Measurements from ENCODE around the gene RXRG. TPM values are rescaled to one million over a fixed set of nuclear protein-coding genes. Genes with fewer than 3 reads are reported as not detected.

The RXRG gene
- total RNA-seq, 4 donors from 2014 or later = 0.72 to 1.8 (median 1.3) TPM

GRCh38 chr1:165474196-165474595 lies 29.3 kb upstream of the RXRG start:
- WGBS = 90% methylated on average over 2 of the region's 2 CpGs
- Histone ChIP-seq H3K27me3 (peaks cover 4% of the 10 kb centered on the region), H3K36me3 (no peaks in the 10 kb centered on the region), H3K27ac (no peak overlapping the region), H3K9me3 (no peaks in the 10 kb centered on the region), H3K4me3 (no peak overlapping the region), H3K4me1 (no peaks in the 10 kb centered on the region)
- DNase-seq (ENCODE audit: low spot score in 2 of 2) = no peak
- TF ChIP-seq EP300 (IDR thresholded peaks at IDR 0.05) = no peak
- TF ChIP-seq CTCF (IDR thresholded peaks at IDR 0.05) = no peak
- no peak for TF ChIP-seq POLR2A (IDR thresholded peaks at IDR 0.05)
- TF ChIP-seq POLR2AphosphoS5 (IDR thresholded peaks at IDR 0.05) = no peak

- Histone ChIP-seq H3K4me3 (no peak overlapping the region), H3K27me3 (peaks cover 4% of the 10 kb centered on the region), H3K9me3 (no peaks in the 10 kb centered on the region), H3K27ac (no peak overlapping the region), H3K4me1 (no peaks in the 10 kb centered on the region), H3K36me3 (no peaks in the 10 kb centered on the region)
- TF ChIP-seq POLR2AphosphoS5 (IDR thresholded peaks at IDR 0.05) (no peak), POLR2A (IDR thresholded peaks at IDR 0.05) (no peak), EP300 (IDR thresholded peaks at IDR 0.05) (no peak), CTCF (IDR thresholded peaks at IDR 0.05) (no peak)
- 90% methylated on average over 4 of the region's 4 CpGs for WGBS
- no peak for DNase-seq (ENCODE audit: low spot score in 2 of 2)
These were observed 28.2 kb upstream of the RXRG start for GRCh38 chr1:165473081-165473480.

GRCh38 chr1:165468726-165469249 lies 23.9 kb upstream of the RXRG start:
- H3K9me3 ChIP-seq = no peaks in the 10 kb centered on the region
- DNase-seq (ENCODE audit: low spot score in 2 of 2) = no peak
- H3K27me3 ChIP-seq = peaks cover 10% of the 10 kb centered on the region
- no peaks in the 10 kb centered on the region for H3K36me3 ChIP-seq
- no peak overlapping the region for H3K4me3 ChIP-seq
- H3K27ac ChIP-seq = no peak overlapping the region
- no peaks in the 10 kb centered on the region for H3K4me1 ChIP-seq
- 81% methylated on average over 3 of the region's 6 CpGs for whole genome bisulfite sequencing
- no peak for TF ChIP-seq POLR2AphosphoS5 (IDR thresholded peaks at IDR 0.05)
- TF ChIP-seq CTCF (IDR thresholded peaks at IDR 0.05) = no peak
- TF ChIP-seq POLR2A (IDR thresholded peaks at IDR 0.05) = no peak
- no peak for TF ChIP-seq EP300 (IDR thresholded peaks at IDR 0.05)

- 73% methylated on average over 2 of the region's 2 CpGs for WGBS
- TF ChIP-seq CTCF (IDR thresholded peaks at IDR 0.05) (no peak), POLR2A (IDR thresholded peaks at IDR 0.05) (no peak), EP300 (IDR thresholded peaks at IDR 0.05) (no peak), POLR2AphosphoS5 (IDR thresholded peaks at IDR 0.05) (no peak)
- Histone ChIP-seq H3K4me1 (no peaks in the 10 kb centered on the region), H3K27me3 (peaks cover 10% of the 10 kb centered on the region), H3K27ac (no peak overlapping the region), H3K9me3 (no peaks in the 10 kb centered on the region), H3K36me3 (no peaks in the 10 kb centered on the region), H3K4me3 (no peak overlapping the region)
- no peak for DNase-seq (ENCODE audit: low spot score in 2 of 2)
These were observed 23.3 kb upstream of the RXRG start for GRCh38 chr1:165468253-165468652.

- H3K9me3 ChIP-seq = no peaks in the 10 kb centered on the region
- WGBS = 89% methylated on average over 5 of the region's 7 CpGs
These were observed 22.8 kb upstream of the RXRG start for GRCh38 chr1:165467706-165468105.

More at GRCh38 chr1:165467706-165468105, 22.8 kb upstream of the RXRG start:
- DNase-seq (ENCODE audit: low spot score in 2 of 2) = no peak
- H3K4me3 ChIP-seq = no peak overlapping the region
- H3K4me1 ChIP-seq = no peaks in the 10 kb centered on the region
- H3K27me3 ChIP-seq = peaks cover 10% of the 10 kb centered on the region
- no peak overlapping the region for H3K27ac ChIP-seq
- TF ChIP-seq POLR2A (IDR thresholded peaks at IDR 0.05) (no peak), CTCF (IDR thresholded peaks at IDR 0.05) (no peak), POLR2AphosphoS5 (IDR thresholded peaks at IDR 0.05) (no peak), EP300 (IDR thresholded peaks at IDR 0.05) (no peak)
- no peaks in the 10 kb centered on the region for H3K36me3 ChIP-seq

Measured in suprapubic skin (tissue), 4 donors.